GM12878 (cell line): ENCODE measurements around the gene ATRNL1. TPM values are rescaled to one million over a fixed set of nuclear protein-coding genes. Genes with fewer than 3 reads are reported as not detected.

Experiments
- ATAC-seq: fragments of 200-7000 bp; cut with Tn5 transposase; 3 replicates; pipeline ENCODE4 v1.9.1; 2020; ENCODE audit warnings: mild to moderate bottlenecking, moderate library complexity
- BruUV-seq: library from RNA; stranded (reverse); fragments of 400-500 nt; replicated peaks from 2 replicates; lab custom pipeline; 2021; lab: Mats Ljungman, UMichigan
- CTCF ChIA-PET: fragments of 300-600 bp; sonication (Branson Sonifier 250); formaldehyde crosslinking; extraction: SDS; loops from one replicate; lab custom pipeline; 2021; ENCODE audit warnings: inconsistent platforms; lab: Yijun Ruan, JAX
- POLR2A ChIA-PET: fragments of 350-600 bp; formaldehyde crosslinking; extraction: SDS; loops from one replicate; lab custom pipeline; 2021; ENCODE audit warnings: inconsistent platforms; lab: Charles Lee
- RAD21 ChIA-PET: fragments of 300-600 bp; sonication (Branson Sonifier 250); formaldehyde crosslinking; loops from one replicate; lab custom pipeline; 2023; ENCODE audit warnings: antibody characterized with exemption; ENCODE audit not compliant: unreplicated experiment; lab: Charles Lee
- SMC1A ChIA-PET: fragments of 300-600 bp; sonication (Branson Sonifier 250); formaldehyde crosslinking; loops from one replicate; lab custom pipeline; 2023; ENCODE audit not compliant: unreplicated experiment, uncharacterized antibody; lab: Charles Lee
- DNase-seq: peaks from one replicate; pipeline ENCODE4 v3.0.0-alpha.2; 2011; ENCODE audit warnings: low read depth, low spot score
- FAIRE-seq: peaks from 3 replicates; lab custom pipeline; 2011; peaks lifted over from hg19 to GRCh38; lab: Jason Lieb, UNC
- H2AFZ ChIP-seq: 2 replicates; pipeline ENCODE4 v1.6.0; 2011; ENCODE audit warnings: low read depth, low read length, control low read depth; ENCODE audit not compliant: control insufficient read depth
- H3K27ac ChIP-seq: 2 replicates; pipeline ENCODE4 v1.5.1; 2011; ENCODE audit warnings: control low read depth; ENCODE audit not compliant: control insufficient read depth, insufficient read depth
- H3K27me3 ChIP-seq, 2 experiments: replicated peaks in 1 of 2; 2 replicates each; pipeline versions ENCODE4 v1.6.0 to v1.6.1; 2011; ENCODE audit warnings: low read length in 1 of 2; ENCODE audit not compliant: control insufficient read depth in 2 of 2, insufficient read depth in 2 of 2
- H3K36me3 ChIP-seq, 2 experiments: 2 replicates each; pipeline ENCODE4 v1.5.1; 2011; ENCODE audit warnings: low read length in 1 of 2; ENCODE audit not compliant: control insufficient read depth in 2 of 2, insufficient read depth in 2 of 2
- H3K4me1 ChIP-seq: 2 replicates; pipeline ENCODE4 v1.6.1; 2011; ENCODE audit warnings: mild to moderate bottlenecking, low read length, moderate library complexity, mixed read lengths; ENCODE audit not compliant: control insufficient read depth, insufficient read depth
- H3K4me2 ChIP-seq: 2 replicates; pipeline ENCODE4 v1.6.0; 2011; ENCODE audit warnings: control low read depth; ENCODE audit not compliant: control insufficient read depth, insufficient read depth
- H3K4me3 ChIP-seq: fragments of 200-600 bp; sonication (generic); 2 replicates; pipeline ENCODE4 v1.5.1; 2016
- H3K79me2 ChIP-seq: 2 replicates; pipeline ENCODE4 v1.6.0; 2011; ENCODE audit warnings: low read length; ENCODE audit not compliant: control insufficient read depth, insufficient read depth
- H3K9ac ChIP-seq: 2 replicates; pipeline ENCODE4 v1.8.0; 2011; ENCODE audit warnings: low read length, control low read depth, mixed read lengths; ENCODE audit not compliant: control insufficient read depth, insufficient read depth
- H3K9me3 ChIP-seq: replicated peaks from 3 replicates; pipeline ENCODE4 v1.5.1; 2011; ENCODE audit warnings: mild to moderate bottlenecking, low read length; ENCODE audit not compliant: control insufficient read depth, insufficient read depth
- H4K20me1 ChIP-seq: 2 replicates; pipeline ENCODE4 v1.6.0; 2011; ENCODE audit not compliant: control insufficient read depth, insufficient read depth
- BRCA1 ChIP-seq: IDR thresholded peaks from 2 replicates; pipeline ENCODE4 v1.6.1; 2011; ENCODE audit warnings: low read depth, low read length, improper control_type of control experiment
- CHD4 ChIP-seq: fragments of 200-600 bp; sonication (generic); IDR thresholded peaks from 2 replicates; pipeline ENCODE4 v1.6.1; 2016; ENCODE audit warnings: mild to moderate bottlenecking
- FOXM1 ChIP-seq: IDR thresholded peaks from 2 replicates; pipeline ENCODE4 v1.6.1; 2012; ENCODE audit warnings: low read depth, mild to moderate bottlenecking, inconsistent platforms, low read length, moderate library complexity
- KDM1A ChIP-seq: fragments of 200-600 bp; sonication (generic); IDR thresholded peaks from 2 replicates; pipeline ENCODE4 v1.6.1; 2016; ENCODE audit warnings: borderline replicate concordance
- MLLT1 ChIP-seq: fragments of 450-650 bp; IDR thresholded peaks from 2 replicates; pipeline ENCODE4 v1.6.1; 2016; ENCODE audit warnings: mild to moderate bottlenecking
- NR2C2 ChIP-seq: IDR thresholded peaks from 2 replicates; pipeline ENCODE4 v1.6.1; 2011; ENCODE audit warnings: borderline replicate concordance, low read depth; ENCODE audit not compliant: control insufficient read depth, insufficient read length
- PBX3 ChIP-seq: IDR thresholded peaks from 2 replicates; pipeline ENCODE4 v1.6.1; 2011; ENCODE audit warnings: mild to moderate bottlenecking, low read depth, low read length, moderate library complexity; ENCODE audit not compliant: insufficient replicate concordance
- RELA ChIP-seq: fragments of 450-650 bp; IDR thresholded peaks from 2 replicates; pipeline ENCODE4 v1.8.0; 2014; ENCODE audit warnings: borderline replicate concordance; ENCODE audit not compliant: partially characterized antibody
- YBX1 ChIP-seq: fragments of 450-650 bp; IDR thresholded peaks from 2 replicates; pipeline ENCODE4 v1.6.1; 2016; ENCODE audit warnings: antibody characterized with exemption
- ZBTB33 ChIP-seq: fragments of 450-650 bp; IDR thresholded peaks from 2 replicates; pipeline ENCODE4 v1.6.1; 2017; ENCODE audit warnings: mild to moderate bottlenecking
- WGBS: methylation state at CpG from one replicate; pipeline ENCODE4 v1.1.6; 2016; ENCODE audit warnings: low lambda C conversion rate; ENCODE audit not compliant: insufficient replicate concordance, insufficient coverage; ENCODE audit errors: missing lambda C conversion rate; 5-methylcytosine and 5-hydroxymethylcytosine counted together
- in situ Hi-C: fragments of 300-500 bp; cut with MboI; formaldehyde crosslinking; loops from 9 replicates; pipeline ENCODE4 v1.14.3; 2018; ENCODE audit warnings: mixed read lengths
- intact Hi-C: fragments of 100-400 bp; cut with micrococcal nuclease; formaldehyde crosslinking; loops from one replicate; pipeline ENCODE4 v1.14.2; 2022; ENCODE audit not compliant: unreplicated experiment
- polyA plus RNA-seq, 11 experiments: library from polyadenylated mRNA; depleted of rRNA in 4 of 11; unstranded in 6 of 11; stranded (reverse) in 5 of 11; fragments of >200 nt; fragmentation: Nextera tagmentation in 4 of 11; fragmentation: Illumina TruSeq in 1 of 11; extraction: Ambion mirVana in 4 of 11; extraction: Trizol in 1 of 11; gene quantifications; 1 replicate in 1 of 11; 2 replicates in 10 of 11; pipeline versions ENCODE4 v1.2.1 to v1.2.3, GENCODE V29; 2011 to 2016; ENCODE audit warnings: inconsistent platforms in 2 of 11, missing spikeins in 2 of 11, low read depth in 1 of 11
- total RNA-seq, 4 experiments: library from RNA; depleted of rRNA in 3 of 4; stranded (reverse); fragments of >200 nt in 3 of 4; fragmentation: Illumina TruSeq in 1 of 4; extraction: Trizol in 1 of 4; gene quantifications; 2 replicates each; pipeline versions ENCODE4 v1.2.1 to v1.2.3, GENCODE V29; 2013 to 2021

The ATRNL1 gene
- total and polyA plus RNA-seq, 10 of the 15 experiments (the other 5 are each of a cell fraction or from before 2014, with no cell fraction given), result 0.03 to 1.4 (median 0.34) TPM

DNA sequence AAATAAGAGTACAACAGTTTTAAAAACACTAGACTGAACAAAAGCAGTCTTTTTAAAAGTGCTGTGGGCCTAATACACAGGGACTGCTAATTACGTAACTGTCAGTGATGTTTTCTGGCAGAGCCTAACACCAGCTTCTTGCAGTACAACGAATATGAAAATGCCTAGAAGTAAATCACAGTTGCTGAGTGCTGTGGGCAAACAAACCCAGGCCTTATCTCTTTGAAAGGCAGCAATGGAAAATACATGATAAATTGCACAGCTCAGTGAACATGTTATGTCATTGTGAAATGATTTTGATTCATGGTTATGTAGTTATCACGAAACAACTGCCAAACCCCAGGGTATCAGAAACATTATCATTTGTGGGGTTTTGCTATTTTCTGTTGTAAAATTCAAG lies 751.4 kb downstream of the ATRNL1 start:
- ChIA-PET POLR2A (no interaction called here), SMC1A (no interaction called here), RAD21 (no interaction called here), CTCF (no interaction called here)
- Histone ChIP-seq H4K20me1 (no peaks in the 10 kb centered on the region), H3K27me3 (no peaks in the 10 kb centered on the region), H3K79me2 (no peaks in the 10 kb centered on the region), H3K4me2 (no peak overlapping the region), H2AFZ (no peak overlapping the region), H3K9ac (no peak overlapping the region), H3K4me3 (no peak overlapping the region), H3K9me3 (no peaks in the 10 kb centered on the region), H3K4me1 (no peaks in the 10 kb centered on the region), H3K36me3 (no peaks in the 10 kb centered on the region), H3K27ac (no peak overlapping the region)
- no peak for DNase-seq
- no peak for TF ChIP-seq BRCA1
- no peak for TF ChIP-seq YBX1
- no peak for TF ChIP-seq KDM1A
- no peak for TF ChIP-seq PBX3
- FAIRE-seq, result no peak
- no TSS peak for BruUV-seq
- no peak for ATAC-seq
- intact Hi-C loops, result no loop called here
- 11% methylated on average over 3 of the region's 3 CpGs for WGBS
- in situ Hi-C loops, result no loop called here

DNA sequence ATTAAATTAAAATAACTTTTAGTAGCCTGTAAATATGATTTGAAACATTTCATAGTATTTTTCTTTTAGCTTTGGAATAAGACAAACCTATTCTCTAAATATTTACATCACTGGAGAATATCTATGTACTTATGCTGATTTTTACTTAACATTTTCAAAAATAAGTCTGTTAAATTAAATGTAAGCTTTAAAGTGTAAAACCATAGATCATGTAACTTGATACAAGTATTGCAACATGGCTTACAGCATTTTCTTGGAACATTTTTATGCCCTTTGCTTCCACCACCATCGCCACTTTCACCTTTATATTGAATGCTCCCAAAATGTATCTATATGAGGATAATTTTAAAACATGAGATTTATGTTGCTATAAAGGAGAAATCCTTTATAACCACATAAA lies 752.8 kb downstream of the ATRNL1 start:
- SMC1A ChIA-PET, result interaction anchor here (1.2 kb wide), 1 partner anchor 32 kb away, joined by 3 read pairs; no protein-coding TSS in a partner anchor
- CTCF ChIA-PET, result no interaction called here
- ATAC-seq, result no peak
- Histone ChIP-seq H3K9me3 (no peaks in the 10 kb centered on the region), H3K4me1 (no peaks in the 10 kb centered on the region), H3K27ac (no peak overlapping the region), H3K27me3 (no peaks in the 10 kb centered on the region), H3K36me3 (no peaks in the 10 kb centered on the region), H2AFZ (no peak overlapping the region), H3K79me2 (no peaks in the 10 kb centered on the region), H3K4me3 (no peak overlapping the region), H3K9ac (no peak overlapping the region), H3K4me2 (no peak overlapping the region), H4K20me1 (no peaks in the 10 kb centered on the region)
- no peak for FAIRE-seq
- intact Hi-C loops, result no loop called here
- no peak for TF ChIP-seq MLLT1
- no peak for TF ChIP-seq RELA
- TF ChIP-seq NR2C2, result no peak
- TF ChIP-seq FOXM1, result no peak
- TF ChIP-seq CHD4, result no peak
- no peak for TF ChIP-seq ZBTB33
- RAD21 ChIA-PET, result no interaction called here
- in situ Hi-C loops, result no loop called here
- WGBS, result 0% methylated on average over 1 of the region's 1 CpG
- DNase-seq, result no peak
- POLR2A ChIA-PET, result interaction anchor here (0.5 kb wide), 1 partner anchor 34 kb away, joined by 3 read pairs; no protein-coding TSS in a partner anchor
- no TSS peak for BruUV-seq
